T-helper 9 cell (primary cell): ENCODE measurements around the gene IRF8.
"Not testable (repeated sequence)": the region's sequence is repeated elsewhere in the genome, so short reads cannot be mapped to it uniquely, and the experiment has no call there.

Source experiments
- DNase-seq: peaks from one replicate; pipeline ENCODE4 v3.0.0-alpha.2; 2020

The IRF8 gene

GRCh38 chr16:85894266-85894665, 4.7 kb upstream of the IRF8 start:
- DNase-seq, result no peak

- no peak for DNase-seq
Measured at GRCh38 chr16:85897382-85897781, 1.6 kb upstream of the IRF8 start.

GRCh38 chr16:85899444-85899843, 482 bp downstream of the IRF8 start:
- no peak for DNase-seq

DNA sequence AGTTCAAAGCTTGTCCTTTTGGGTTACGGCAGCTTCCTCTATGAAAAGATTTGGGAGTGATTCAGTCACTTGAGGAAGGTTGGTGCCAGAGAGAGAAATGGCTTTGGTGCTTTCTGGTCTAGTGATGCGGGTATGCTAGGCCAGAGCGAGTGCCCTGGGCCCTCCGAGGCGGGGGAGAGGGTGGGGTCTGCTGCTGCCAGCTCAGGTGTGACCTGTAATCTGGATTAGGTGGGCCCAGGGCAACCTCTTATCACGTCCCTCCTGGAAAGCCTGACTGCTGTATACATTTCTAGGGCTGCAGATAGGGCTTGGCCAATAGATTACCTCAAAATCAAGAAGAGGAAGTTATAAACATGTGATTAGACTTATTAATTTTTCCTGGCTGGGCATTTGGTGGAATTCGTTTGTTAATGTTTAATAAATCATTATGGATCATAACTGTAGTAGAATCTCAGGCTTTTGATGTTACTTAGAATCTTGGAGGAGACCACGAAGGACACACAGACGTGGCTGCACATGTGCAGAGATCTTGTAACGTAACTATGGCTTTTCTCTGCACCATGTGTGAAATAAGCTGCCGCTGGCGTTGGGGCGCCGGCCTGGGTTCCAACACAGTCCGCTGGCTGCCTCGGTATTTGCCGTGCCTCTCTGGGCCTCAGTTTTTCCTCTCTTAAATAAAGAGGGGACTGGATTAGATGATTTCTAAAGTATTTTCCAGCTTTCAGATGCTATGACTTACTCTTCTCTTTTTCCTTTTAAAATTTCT, 1.2 kb downstream of the IRF8 start:
- no peak for DNase-seq

GRCh38 chr16:85901110-85901509, 2.1 kb downstream of the IRF8 start:
- no peak for DNase-seq

- DNase-seq, result no peak
Measured at GRCh38 chr16:85901773-85902365, 2.9 kb downstream of the IRF8 start.

DNA sequence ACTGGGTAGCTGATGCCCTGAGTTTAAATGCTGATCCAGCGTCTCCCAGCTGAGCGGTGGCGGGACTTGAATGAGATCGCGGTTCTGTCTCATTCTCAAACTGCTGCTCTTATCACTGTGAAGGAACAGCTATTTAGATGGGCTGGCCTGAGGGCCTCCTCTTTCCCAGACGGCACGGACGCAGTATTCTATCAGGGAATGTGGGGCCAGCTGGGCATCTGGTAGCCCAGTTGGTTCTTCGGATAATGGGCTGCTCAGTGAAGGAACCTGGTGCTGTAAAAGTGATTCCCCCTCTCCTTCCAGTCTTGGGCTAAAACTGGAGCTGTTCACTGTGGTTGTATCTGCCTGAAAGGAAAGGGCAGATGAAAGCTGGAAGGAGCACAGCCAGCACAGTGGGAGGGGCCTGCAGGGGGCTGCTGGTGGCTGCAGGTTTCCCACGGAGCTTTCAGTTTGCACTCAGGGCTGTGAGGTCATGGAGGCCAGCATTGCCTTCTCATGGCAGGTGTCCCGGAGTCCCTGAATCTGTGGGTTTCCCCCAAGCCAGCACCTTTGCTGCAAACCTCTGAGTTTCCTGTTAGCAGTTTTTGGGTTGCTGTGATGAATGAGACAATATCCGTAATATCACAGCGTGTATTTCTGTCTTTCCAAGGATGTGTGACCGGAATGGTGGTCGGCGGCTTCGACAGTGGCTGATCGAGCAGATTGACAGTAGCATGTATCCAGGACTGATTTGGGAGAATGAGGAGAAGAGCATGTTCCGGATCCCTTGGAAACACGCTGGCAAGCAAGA, 3.6 kb downstream of the IRF8 start:
- peak; percentile 25 for DNase-seq

GRCh38 chr16:85903559-85903958, 4.6 kb downstream of the IRF8 start:
- no peak for DNase-seq

- no peak for DNase-seq
Measured at GRCh38 chr16:85905110-85906095, 6.4 kb downstream of the IRF8 start.

- DNase-seq, result no peak
Measured at GRCh38 chr16:85906349-85906748, 7.4 kb downstream of the IRF8 start.

GRCh38 chr16:85907231-85907630, 8.3 kb downstream of the IRF8 start:
- not testable (repeated sequence) for DNase-seq

GRCh38 chr16:85908444-85908843, 9.5 kb downstream of the IRF8 start:
- no peak for DNase-seq

GRCh38 chr16:85908889-85909589, 10.1 kb downstream of the IRF8 start:
- no peak for DNase-seq

GRCh38 chr16:85909932-85910853, 11.2 kb downstream of the IRF8 start:
- DNase-seq, result no peak

DNA sequence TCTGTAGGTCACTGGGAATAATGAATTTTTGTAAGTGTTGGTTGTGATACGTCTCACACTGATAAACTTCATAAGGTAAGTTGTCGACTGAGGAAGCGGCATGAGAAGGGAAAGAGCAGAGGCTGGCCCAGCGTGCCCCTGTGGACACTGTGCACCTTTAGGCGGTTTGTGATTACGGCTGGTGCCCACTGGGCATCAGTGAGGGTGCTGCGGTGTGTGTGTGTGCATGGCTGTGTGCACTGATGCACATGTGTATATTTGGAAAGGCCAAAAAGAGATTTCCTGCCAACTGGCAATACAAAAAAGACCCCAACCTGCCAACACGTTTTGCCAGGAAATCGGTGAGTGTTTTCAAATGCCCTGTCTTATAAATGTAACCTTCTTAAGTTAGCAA, 11.9 kb downstream of the IRF8 start:
- DNase-seq, result no peak

DNA sequence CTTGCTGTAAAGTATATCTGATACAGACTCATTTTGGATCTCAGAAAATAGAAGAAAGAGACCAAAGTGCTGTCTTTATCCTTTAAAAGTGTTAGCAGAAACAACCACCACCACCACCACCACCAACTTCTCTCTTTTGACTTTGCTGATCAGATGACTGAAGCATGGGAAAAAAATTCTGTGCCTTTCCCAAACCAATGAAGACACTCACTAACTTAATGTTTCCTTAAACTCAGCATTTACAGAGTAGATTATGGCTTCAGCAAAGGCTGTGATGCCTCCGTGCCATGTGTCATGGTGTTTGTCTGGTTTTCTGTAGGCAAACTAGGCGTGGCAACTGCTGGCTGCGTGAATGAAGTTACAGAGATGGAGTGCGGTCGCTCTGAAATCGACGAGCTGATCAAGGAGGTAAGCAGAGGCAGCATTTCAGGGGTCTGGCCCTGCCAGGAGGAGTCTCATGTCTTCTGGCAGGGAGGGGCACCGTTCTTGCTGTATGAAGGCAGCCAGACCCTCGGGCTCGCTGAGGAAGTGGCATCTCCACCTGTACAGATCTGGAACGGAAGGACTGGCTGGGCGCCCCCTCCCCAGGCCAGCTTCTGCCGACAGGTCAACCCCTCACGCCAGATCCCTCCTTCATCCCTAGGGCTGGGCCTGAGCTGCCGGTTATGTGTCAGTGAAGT, 12.4 kb downstream of the IRF8 start:
- no peak for DNase-seq

DNA sequence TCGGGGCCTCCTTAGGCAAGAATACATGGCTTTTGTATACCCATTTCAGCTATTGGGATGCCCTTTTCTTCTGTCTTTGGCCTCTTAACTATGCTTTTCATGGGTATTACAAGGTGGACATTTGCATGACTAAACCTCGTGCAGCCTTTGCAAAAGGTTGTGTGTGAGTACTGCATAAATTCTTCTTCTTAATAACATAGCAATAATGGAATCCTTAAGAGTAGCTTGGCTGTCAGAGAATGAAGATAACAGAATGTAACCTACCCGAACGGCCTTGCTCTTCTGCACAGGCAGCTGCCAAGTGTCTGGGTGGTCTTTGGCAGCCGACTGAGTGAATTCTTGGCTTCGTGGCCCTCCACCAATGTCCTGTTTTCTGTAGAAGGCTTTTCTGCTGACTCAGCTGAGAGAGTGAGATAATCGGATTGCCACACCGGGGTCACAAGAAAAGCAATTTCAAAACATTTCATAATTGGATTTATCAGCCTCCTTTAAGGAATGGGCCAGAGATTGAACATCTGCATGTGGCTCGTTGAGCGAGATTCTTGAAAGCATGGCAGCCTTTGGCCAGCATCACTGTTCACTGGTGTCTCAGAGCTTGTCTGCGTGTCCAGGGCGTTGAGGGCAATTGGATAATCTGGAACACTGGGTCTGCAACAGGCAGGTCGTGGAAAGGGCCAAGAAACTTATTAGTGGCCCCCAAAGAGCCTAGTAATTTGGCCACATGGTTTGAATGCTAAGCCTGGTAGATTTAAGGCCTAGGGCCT, 13.4 kb downstream of the IRF8 start:
- no peak for DNase-seq

DNA sequence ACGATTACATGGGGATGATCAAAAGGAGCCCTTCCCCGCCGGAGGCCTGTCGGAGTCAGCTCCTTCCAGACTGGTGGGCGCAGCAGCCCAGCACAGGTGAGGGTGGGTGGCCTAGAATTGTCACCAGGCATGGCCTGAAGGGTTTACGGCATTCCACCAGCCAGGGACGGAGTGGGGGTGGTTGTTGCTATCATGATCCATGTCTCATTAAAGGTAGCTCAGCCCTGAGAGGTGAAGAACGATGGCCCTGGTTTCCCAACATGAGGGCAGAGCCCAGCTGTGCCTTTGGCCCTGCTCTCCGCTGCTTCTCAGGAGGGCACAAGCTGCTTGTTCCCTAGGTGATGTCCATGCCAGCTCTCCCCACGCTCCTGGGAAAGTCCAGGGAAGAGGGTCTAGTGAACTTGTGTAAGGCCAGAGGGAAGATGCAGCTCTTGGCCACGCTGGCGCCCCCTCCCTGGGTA, 14.2 kb downstream of the IRF8 start:
- no peak for DNase-seq

DNA sequence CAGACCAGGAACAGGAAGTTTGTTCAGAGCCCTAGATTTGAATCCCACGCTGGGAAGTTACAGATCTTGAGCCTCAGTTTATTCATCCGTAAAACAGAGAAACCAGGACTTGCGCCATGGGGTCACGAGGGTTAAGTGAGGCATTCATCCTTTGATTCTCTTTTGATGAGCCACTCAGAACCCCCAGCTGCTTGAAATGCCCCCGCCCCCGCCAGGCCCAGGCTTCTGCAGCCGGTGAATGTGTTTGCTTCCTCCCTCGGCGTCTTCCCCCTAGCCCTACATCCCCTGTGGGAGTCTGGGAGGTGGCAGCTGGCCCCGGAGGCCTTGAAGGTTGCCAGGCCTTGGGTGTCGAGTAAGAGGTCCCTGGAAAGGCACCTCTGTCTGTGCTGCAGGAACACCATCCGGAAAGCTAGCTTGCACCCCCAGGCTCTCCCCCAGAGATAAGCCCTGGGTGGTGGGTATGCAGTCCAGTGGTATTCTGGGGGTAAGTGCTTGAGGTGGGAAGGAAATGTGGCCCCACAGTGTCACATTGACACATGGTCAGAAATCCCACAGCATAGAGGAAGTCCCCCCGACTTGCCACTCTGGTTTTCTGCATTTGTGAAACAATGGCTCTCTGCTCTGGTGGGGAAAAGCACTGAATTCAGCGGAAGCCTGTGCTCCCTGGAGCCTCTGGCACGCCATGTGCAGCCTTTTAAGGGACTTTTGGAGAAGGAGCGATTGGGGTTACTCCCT, 14.9 kb downstream of the IRF8 start:
- DNase-seq, result no peak
